GM12891 (cell line): ENCODE measurements around the gene AIMP2.
"Not testable (repeated sequence)": the region's sequence is repeated elsewhere in the genome, so short reads cannot be mapped to it uniquely, and the experiment has no call there.

Experiments used
- DNase-seq: peaks from one replicate; pipeline ENCODE4 v3.0.0; 2011; ENCODE audit warnings: low spot score; ENCODE audit not compliant: insufficient read length
- FAIRE-seq: peaks from 2 replicates; lab custom pipeline; 2011; peaks lifted over from hg19 to GRCh38; lab: Jason Lieb, UNC
- PAX5 ChIP-seq: IDR thresholded peaks from 2 replicates; pipeline ENCODE4 v1.6.1; 2011; ENCODE audit warnings: low read length, moderate library complexity, mild to moderate bottlenecking; ENCODE audit not compliant: insufficient read depth, severe bottlenecking
- POLR2A ChIP-seq: IDR thresholded peaks from 2 replicates; pipeline ENCODE4 v1.6.1; 2011; ENCODE audit warnings: low read depth, low read length, control low read depth
- POLR2AphosphoS5 ChIP-seq: IDR thresholded peaks from 2 replicates; pipeline ENCODE4 v1.6.1; 2011; ENCODE audit warnings: low read depth, low read length, control low read depth
- POU2F2 ChIP-seq: IDR thresholded peaks from 2 replicates; pipeline ENCODE4 v1.6.1; 2011; ENCODE audit warnings: low read depth, mild to moderate bottlenecking, control low read depth, low read length, moderate library complexity
- SPI1 ChIP-seq: IDR thresholded peaks from 2 replicates; pipeline ENCODE4 v1.6.1; 2011; ENCODE audit warnings: low read depth, low read length, control low read depth
- TAF1 ChIP-seq: IDR thresholded peaks from 2 replicates; pipeline ENCODE4 v1.6.1; 2011; ENCODE audit warnings: low read depth, low read length, control low read depth

AIMP2 gene

GRCh38 chr7:6027806-6028365 is 18.8 kb downstream of the AIMP2 start:
- FAIRE-seq (no peak), DNase-seq (no peak)
- TF ChIP-seq TAF1, result no peak
- no peak for TF ChIP-seq POLR2A
- no peak for TF ChIP-seq SPI1
- TF ChIP-seq POLR2AphosphoS5, result no peak
- TF ChIP-seq PAX5, result no peak
- TF ChIP-seq POU2F2, result no peak

GRCh38 chr7:6028563-6028962 is 19.5 kb downstream of the AIMP2 start:
- FAIRE-seq, result no peak
- TF ChIP-seq POLR2A (no peak), POLR2AphosphoS5 (no peak), POU2F2 (no peak), TAF1 (no peak), SPI1 (no peak), PAX5 (no peak)
- no peak for DNase-seq

- FAIRE-seq (no peak), DNase-seq (no peak)
- TF ChIP-seq POU2F2, result no peak
- no peak for TF ChIP-seq POLR2A
- no peak for TF ChIP-seq POLR2AphosphoS5
- TF ChIP-seq PAX5, result no peak
- TF ChIP-seq SPI1, result no peak
- no peak for TF ChIP-seq TAF1
Measured at GRCh38 chr7:6030988-6031387, 21.9 kb downstream of the AIMP2 start, which contains the start of gene ANKRD61. TSS of gene ANKRD61 (plus strand) at chr7:6031376. CDS start at chr7:6031376, 0 bp downstream.

- no peak for FAIRE-seq
- no peak for TF ChIP-seq POU2F2
- no peak for TF ChIP-seq SPI1
- TF ChIP-seq POLR2A, result no peak
- TF ChIP-seq TAF1, result no peak
- no peak for TF ChIP-seq POLR2AphosphoS5
- no peak for TF ChIP-seq PAX5
Measured at GRCh38 chr7:6031567-6031966, 22.5 kb downstream of the AIMP2 start.

GRCh38 chr7:6032167-6032566 is 23.1 kb downstream of the AIMP2 start:
- no peak for TF ChIP-seq POU2F2
- no peak for TF ChIP-seq TAF1
- TF ChIP-seq POLR2A, result no peak
- no peak for TF ChIP-seq SPI1
- no peak for TF ChIP-seq POLR2AphosphoS5
- no peak for TF ChIP-seq PAX5
- DNase-seq, result no peak

More at GRCh38 chr7:6031567-6031966, 22.5 kb downstream of the AIMP2 start:
- no peak for DNase-seq

GRCh38 chr7:6032641-6033040 is 23.6 kb downstream of the AIMP2 start:
- DNase-seq (no peak), FAIRE-seq (no peak)
- TF ChIP-seq POU2F2 (no peak), SPI1 (no peak), PAX5 (no peak), POLR2AphosphoS5 (no peak), POLR2A (no peak), TAF1 (no peak)

More at GRCh38 chr7:6032167-6032566, 23.1 kb downstream of the AIMP2 start:
- no peak for FAIRE-seq

- DNase-seq (no peak), FAIRE-seq (no peak)
- TF ChIP-seq POU2F2 (no peak), SPI1 (no peak), POLR2A (no peak), PAX5 (no peak), TAF1 (no peak), POLR2AphosphoS5 (no peak)
Measured at GRCh38 chr7:6035165-6035564, 26.1 kb downstream of the AIMP2 start.

GRCh38 chr7:6035686-6036085 is 26.6 kb downstream of the AIMP2 start:
- FAIRE-seq, result no peak
- DNase-seq, result no peak
- TF ChIP-seq POLR2A (no peak), POU2F2 (no peak), POLR2AphosphoS5 (no peak), SPI1 (no peak), TAF1 (no peak), PAX5 (no peak)

GRCh38 chr7:6049780-6050179 is 40.7 kb downstream of the AIMP2 start:
- TF ChIP-seq TAF1 (no peak), POU2F2 (no peak), POLR2A (no peak), POLR2AphosphoS5 (no peak)
- no peak for FAIRE-seq

GRCh38 chr7:6051185-6051584 is 42.1 kb downstream of the AIMP2 start:
- not testable (repeated sequence) for DNase-seq, FAIRE-seq

More at GRCh38 chr7:6049780-6050179, 40.7 kb downstream of the AIMP2 start:
- no peak for DNase-seq
